Measurements from ENCODE around the gene LPP.

DNA sequence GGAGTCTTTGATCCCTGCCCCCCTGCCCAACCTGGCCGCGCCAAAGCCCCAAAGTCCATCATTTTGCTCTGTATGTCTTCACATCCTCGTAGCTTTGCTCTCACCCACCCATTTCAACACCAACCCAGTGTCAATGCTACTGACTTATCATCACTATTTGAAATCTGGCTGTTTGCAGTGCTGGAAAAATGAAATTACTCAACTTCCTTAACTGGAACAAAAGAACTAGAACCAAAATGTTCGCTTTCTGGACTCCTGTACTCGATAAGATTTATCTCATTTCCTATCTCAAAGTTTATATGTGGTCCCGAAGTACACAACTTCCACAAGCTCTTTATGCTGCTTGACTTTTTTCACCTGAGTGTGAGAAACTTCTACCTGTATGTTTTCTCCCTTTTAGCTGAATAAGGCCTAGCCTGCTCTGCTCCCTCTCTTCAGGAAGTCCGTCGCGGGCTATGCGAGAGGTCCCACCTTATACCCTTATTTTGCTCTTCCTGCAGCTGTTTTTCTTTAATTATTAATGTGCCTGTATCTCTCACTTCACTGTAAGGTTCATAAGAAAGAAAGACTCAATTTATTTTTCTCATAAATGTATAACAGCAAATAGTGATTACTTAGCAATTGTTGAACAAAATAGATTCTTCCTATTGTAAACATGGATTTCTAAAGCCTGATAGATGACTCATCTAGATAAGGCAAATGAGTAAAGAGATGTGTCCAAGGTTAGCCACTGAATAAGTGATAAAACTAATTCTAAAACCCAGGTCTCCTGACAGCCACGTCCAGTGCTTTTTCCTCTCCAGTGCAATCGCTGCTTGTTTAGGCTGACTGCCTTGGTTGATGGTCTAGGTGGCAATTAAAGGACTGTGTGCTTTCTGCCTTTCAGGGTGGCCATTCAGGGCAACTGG lies 553.7 kb downstream of the LPP start:
- TF ChIP-seq, protein P1, sequence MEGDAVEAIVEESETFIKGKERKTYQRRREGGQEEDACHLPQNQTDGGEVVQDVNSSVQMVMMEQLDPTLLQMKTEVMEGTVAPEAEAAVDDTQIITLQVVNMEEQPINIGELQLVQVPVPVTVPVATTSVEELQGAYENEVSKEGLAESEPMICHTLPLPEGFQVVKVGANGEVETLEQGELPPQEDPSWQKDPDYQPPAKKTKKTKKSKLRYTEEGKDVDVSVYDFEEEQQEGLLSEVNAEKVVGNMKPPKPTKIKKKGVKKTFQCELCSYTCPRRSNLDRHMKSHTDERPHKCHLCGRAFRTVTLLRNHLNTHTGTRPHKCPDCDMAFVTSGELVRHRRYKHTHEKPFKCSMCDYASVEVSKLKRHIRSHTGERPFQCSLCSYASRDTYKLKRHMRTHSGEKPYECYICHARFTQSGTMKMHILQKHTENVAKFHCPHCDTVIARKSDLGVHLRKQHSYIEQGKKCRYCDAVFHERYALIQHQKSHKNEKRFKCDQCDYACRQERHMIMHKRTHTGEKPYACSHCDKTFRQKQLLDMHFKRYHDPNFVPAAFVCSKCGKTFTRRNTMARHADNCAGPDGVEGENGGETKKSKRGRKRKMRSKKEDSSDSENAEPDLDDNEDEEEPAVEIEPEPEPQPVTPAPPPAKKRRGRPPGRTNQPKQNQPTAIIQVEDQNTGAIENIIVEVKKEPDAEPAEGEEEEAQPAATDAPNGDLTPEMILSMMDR (IDR thresholded peaks at IDR 0.05; ENCODE audit: insufficient read depth, low read depth, low read length), result no peak
- TF ChIP-seq EZH2 (IDR thresholded peaks at IDR 0.05; ENCODE audit: insufficient read depth, low read length), result no peak
